ENCODE results near the gene AIG1.

DNA sequence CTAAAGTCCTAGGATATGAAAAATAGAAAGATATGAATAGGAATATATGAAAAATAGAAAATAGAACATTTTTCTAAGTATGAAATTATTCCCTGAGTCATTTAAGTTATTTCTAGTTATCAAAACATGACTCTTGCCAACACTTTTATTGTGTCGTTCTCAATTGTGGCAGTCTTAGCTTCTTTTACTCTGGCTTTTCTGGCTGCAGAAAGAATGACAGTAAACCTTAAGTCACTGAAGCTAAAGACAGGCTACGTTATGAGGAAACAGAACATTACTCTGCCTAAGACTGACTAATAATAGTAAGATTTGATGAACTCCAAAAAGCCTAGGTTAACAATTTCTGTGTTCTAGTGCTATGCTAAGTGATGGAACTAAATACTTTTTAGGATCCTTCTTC, 74.6 kb downstream of the AIG1 start:
- TF ChIP-seq EZH2phosphoT487 (IDR thresholded peaks at IDR 0.05; ENCODE audit: insufficient read depth, low read depth), result no peak
- TF ChIP-seq EZH2 (IDR thresholded peaks at IDR 0.05; ENCODE audit: insufficient read depth, poor library complexity, severe bottlenecking), result no peak

Data from GM23248 (cell line).